Stimulated activated CD8-positive, alpha-beta memory T cell treated with anti-CD3 and anti-CD28 coated beads, Interleukin-2, amount 100 ng/mL, for 1 hour (primary cell): Measurements from ENCODE around the gene ACAP3.

ENCODE experiments used
- DNase-seq, 2 donors: peaks; one replicate each; pipeline ENCODE4 v3.0.0-alpha.2; 2020; ENCODE audit warnings: low read depth in 2 of 2

Gene ACAP3

GRCh38 chr1:1302951-1303509 is 4.7 kb downstream of the ACAP3 start:
- DNase-seq: no peak

DNA sequence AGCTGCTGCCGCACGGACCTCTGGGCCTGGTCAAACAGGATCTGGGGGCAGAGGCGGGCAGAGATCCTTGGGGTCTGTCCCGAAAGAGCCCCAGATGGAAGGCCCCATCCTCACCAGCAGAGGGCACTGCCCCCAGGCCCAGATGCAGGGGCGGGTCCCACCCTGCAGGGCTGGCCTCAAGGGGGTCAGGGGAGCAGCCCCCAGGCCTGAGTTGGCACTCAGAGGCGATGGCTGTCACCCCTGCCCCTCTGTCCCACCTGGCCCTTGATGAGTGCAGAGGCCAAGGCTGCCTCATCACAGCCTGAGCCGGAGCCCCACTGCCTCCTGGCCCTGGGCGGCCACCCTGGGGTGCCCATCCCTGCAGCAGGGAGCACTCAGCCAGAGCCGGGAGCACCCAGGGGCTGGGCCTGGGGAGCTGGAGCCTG is 5.7 kb downstream of the ACAP3 start:
- DNase-seq: no peak

GRCh38 chr1:1300352-1300739 is 7.4 kb downstream of the ACAP3 start:
- DNase-seq: no peak

- DNase-seq: no peak
Measured at GRCh38 chr1:1299686-1300351, 7.9 kb downstream of the ACAP3 start.

GRCh38 chr1:1298861-1299685 is 8.7 kb downstream of the ACAP3 start:
- no peak for DNase-seq

- DNase-seq: no peak
Measured at GRCh38 chr1:1297802-1298424, 9.8 kb downstream of the ACAP3 start.

DNA sequence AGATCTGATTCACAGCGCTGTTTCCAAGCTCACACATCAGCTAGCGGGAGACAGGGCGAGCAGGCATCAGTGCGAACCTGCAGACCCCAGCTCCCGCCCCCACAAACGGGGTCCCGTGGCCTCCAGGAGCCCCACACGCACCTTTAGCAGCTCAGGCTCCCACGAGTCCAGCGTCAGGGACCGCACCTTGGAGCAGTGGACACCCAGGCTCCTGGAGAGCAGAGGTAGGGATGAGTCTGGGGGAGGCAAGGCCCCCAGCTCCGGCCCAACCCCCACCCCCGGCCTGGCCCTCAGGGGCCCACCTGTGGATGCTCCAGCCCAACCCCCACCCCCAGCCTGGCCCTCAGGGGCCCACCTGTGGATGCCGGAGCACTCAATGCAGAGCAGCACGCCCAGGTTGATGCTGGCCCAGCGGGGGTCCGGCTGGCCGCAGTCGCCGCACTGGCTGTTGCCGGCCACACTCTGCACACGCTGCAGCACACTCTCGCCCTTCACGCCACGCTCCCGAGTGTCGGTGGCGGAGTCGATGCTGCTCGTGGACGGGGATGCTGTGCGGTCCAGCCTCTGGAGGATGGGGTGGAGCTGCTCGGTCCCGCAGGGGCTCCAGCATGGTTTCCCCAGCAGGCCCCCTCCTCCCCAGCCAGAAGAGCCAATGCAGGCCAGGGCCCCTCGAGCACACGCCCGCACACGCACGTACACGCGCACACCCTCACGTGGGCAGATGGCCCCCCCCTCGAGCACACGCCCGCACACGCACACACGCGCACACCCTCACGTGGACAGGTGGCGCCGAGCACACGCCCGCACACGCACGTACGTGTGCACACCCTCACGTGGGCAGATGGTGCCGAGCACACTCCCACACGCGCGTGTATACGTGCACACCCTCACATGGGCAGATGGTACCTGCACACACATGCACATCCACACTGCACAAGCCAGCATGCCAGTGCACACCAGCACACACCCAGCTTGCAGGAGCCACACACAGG is 11.4 kb downstream of the ACAP3 start:
- no peak for DNase-seq

- DNase-seq: no peak
Measured at GRCh38 chr1:1295154-1295923, 12.4 kb downstream of the ACAP3 start.

- DNase-seq: no peak
Measured at GRCh38 chr1:1294250-1294890, 13.4 kb downstream of the ACAP3 start.

- DNase-seq: no peak
Measured at GRCh38 chr1:1293263-1294249, 14.2 kb downstream of the ACAP3 start.

DNA sequence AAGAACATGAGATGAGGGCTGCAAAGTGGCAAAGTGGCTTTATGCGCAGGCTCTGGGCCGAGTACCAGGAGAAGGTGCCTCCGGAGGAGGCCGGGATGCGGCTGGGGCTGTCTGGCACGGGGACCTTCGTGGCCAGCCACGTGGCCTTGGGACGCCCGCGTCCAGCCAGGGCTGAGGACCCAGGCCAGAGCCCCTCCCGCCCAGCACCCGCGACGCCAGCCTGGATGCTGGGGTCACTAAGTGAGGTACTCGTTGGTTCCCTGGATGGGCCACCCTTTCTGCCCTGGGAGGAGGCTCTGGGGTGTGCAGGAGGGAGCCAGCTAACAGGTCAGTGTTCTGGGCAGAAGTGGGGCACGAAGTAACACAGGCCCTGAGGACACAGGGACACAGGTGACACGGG is 14.9 kb downstream of the ACAP3 start:
- DNase-seq: no peak

DNA sequence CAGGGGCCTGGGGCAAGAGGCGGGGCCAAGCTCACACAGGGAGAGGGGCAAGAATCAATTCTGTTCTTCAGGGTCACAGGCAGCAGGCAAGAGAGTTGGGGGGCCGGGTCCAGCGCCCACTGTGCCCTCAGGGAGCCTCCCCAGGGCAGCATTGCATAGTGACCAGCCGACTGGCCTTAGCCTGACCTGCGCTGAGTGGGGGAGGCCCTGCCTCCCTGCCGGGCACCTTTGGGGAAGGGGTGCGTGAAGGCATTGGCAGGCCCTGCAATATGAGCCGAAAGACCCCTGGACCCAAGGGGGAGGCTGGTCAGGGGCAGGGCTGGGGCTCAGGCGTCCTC is 15.3 kb downstream of the ACAP3 start:
- no peak for DNase-seq

DNA sequence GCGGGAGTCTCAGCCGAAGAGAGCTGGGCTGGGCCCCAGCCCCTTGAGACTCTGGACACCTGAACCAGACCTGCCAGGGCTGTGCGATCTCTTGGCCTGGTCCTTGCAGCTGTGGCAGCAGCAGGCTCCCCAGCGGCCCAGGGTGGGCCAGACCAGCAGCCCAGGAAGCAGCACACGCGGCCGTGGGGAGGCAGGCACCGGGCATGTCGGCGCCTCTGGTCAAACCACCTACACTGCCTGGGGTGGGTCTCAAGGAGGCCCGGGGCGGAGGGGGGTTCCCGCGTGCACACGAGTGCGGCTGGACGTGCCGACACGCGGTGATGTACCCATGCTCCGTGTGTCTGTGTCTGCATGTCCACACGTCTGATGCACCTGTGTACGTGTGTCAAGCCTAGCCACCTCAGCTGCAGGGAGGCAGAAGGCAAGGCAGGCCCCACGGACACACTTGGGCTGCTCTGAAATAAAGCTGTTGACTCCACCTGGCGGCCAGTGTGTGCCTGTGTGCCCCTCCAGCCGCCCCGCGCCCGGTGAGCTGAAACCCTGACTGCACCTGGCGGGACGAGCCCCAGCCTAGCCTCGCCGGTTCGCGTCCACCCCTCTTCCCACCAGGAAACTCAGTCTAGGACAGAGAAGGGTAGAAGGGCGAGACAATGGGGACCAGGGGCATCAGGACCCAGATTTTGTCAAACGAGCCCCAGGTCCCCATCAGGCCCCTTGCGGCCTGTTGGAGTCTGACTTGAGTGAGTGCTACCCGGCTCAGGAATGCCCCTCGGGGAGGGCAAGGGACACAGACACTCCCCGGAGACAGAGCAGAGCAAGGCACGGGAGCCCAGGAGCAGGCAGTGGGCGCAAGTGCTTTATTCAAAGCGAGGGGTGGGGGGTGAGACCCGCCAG is 15.9 kb downstream of the ACAP3 start:
- peak in 1 of 2 donors; percentile 42 for DNase-seq

DNA sequence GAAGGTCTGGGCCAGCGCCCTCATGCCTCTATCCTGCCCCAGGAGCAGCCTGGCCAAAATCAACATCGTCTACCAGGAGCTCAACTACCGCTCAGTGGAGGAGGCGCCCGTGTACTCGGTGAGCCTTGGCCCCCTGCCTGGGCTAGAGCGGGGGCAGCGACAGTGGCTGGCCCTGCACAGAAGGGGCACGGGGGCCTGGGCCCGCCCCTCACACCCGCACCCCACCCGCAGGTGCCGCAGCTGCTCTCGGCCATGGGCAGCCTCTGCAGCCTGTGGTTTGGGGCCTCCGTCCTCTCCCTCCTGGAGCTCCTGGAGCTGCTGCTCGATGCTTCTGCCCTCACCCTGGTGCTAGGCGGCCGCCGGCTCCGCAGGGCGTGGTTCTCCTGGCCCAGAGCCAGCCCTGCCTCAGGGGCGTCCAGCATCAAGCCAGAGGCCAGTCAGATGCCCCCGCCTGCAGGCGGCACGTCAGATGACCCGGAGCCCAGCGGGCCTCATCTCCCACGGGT is 16.7 kb downstream of the ACAP3 start:
- DNase-seq: no peak

- DNase-seq: peak in 1 of 2 donors; percentile 39
Measured at GRCh38 chr1:1290238-1290731, 17.4 kb downstream of the ACAP3 start.

DNA sequence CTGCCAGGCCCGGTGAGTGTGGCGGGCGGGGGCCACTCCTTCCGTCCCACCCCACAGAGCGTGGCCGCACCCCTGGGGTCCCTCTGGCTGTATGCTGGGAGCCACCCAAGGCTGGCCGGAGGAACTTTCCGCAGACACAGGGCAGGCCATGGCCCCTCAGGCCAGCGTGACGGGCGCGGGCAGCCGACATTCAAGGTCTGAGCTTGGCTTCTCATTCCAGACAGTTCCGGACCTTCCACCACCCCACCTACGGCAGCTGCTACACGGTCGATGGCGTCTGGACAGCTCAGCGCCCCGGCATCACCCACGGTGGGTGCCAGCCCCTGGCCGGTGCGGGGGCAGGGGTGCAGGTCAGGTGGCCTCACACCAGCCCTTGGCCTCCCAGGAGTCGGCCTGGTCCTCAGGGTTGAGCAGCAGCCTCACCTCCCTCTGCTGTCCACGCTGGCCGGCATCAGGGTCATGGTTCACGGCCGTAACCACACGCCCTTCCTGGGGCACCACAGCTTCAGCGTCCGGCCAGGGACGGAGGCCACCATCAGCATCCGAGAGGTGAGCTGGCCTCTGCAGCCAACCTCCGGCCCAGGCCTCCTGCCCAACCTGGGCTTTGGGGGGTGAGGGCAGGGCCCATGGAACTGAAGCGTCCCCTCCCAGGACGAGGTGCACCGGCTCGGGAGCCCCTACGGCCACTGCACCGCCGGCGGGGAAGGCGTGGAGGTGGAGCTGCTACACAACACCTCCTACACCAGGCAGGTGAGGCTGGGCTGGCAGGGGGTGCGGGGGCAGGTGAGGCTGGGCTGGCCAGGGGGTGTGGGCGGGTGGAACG is 20.2 kb downstream of the ACAP3 start:
- DNase-seq: no peak
